HEK293T (cell line): ENCODE measurements around the gene SLC35F6.

Experiments used
- CTCF ChIA-PET: fragments of 350-600 bp; formaldehyde crosslinking; extraction: SDS; loops from one replicate; lab custom pipeline; 2021; ENCODE audit warnings: antibody characterized with exemption, inconsistent platforms; lab: Yijun Ruan, JAX
- POLR2A ChIA-PET: fragments of 350-600 bp; formaldehyde crosslinking; extraction: SDS; loops from one replicate; lab custom pipeline; 2020; ENCODE audit warnings: antibody characterized with exemption, inconsistent platforms; lab: Yijun Ruan, JAX
- DNase-seq: peaks from one replicate; pipeline ENCODE4 v3.0.0; 2012; ENCODE audit warnings: mixed read lengths; ENCODE audit errors: extremely low spot score
- ARNT ChIP-seq: fragments of 450-650 bp; IDR thresholded peaks from 2 replicates; pipeline ENCODE4 v1.6.1; 2017; ENCODE audit warnings: mild to moderate bottlenecking
- BHLHE40 ChIP-seq: fragments of 450-650 bp; IDR thresholded peaks from 2 replicates; pipeline ENCODE4 v1.6.1; 2016; ENCODE audit warnings: mild to moderate bottlenecking, moderate library complexity, borderline replicate concordance
- CTBP1 ChIP-seq: fragments of 450-650 bp; IDR thresholded peaks from 2 replicates; pipeline ENCODE4 v1.6.1; 2016; ENCODE audit warnings: borderline replicate concordance
- ELF4 ChIP-seq: fragments of 450-650 bp; IDR thresholded peaks from 2 replicates; pipeline ENCODE4 v1.6.1; 2017; ENCODE audit warnings: antibody characterized with exemption
- FOXA1 ChIP-seq: fragments of 450-650 bp; IDR thresholded peaks from 2 replicates; pipeline ENCODE4 v1.6.1; 2016; ENCODE audit warnings: mild to moderate bottlenecking
- FOXK2 ChIP-seq: fragments of 450-650 bp; IDR thresholded peaks from 2 replicates; pipeline ENCODE4 v1.6.1; 2016; ENCODE audit warnings: mild to moderate bottlenecking
- FOXM1 ChIP-seq: fragments of 450-650 bp; IDR thresholded peaks from 2 replicates; pipeline ENCODE4 v1.6.1; 2017; ENCODE audit warnings: mild to moderate bottlenecking, borderline replicate concordance
- HDGF ChIP-seq: fragments of 450-650 bp; IDR thresholded peaks from 2 replicates; pipeline ENCODE4 v1.6.1; 2017; ENCODE audit warnings: antibody characterized with exemption, borderline replicate concordance
- L3MBTL2 ChIP-seq: fragments of 450-650 bp; conservative IDR thresholded peaks from 2 replicates; pipeline ENCODE4 v1.6.1; 2016; ENCODE audit warnings: mild to moderate bottlenecking
- LEF1 ChIP-seq: fragments of 450-650 bp; IDR thresholded peaks from 2 replicates; pipeline ENCODE4 v1.6.1; 2017; ENCODE audit warnings: mild to moderate bottlenecking, borderline replicate concordance
- NFRKB ChIP-seq: fragments of 450-650 bp; IDR thresholded peaks from 2 replicates; pipeline ENCODE4 v1.6.1; 2016; ENCODE audit warnings: mild to moderate bottlenecking, moderate library complexity
- SP1 ChIP-seq: fragments of 450-650 bp; IDR thresholded peaks from 2 replicates; pipeline ENCODE4 v1.6.1; 2017
- SUZ12 ChIP-seq: fragments of 450-650 bp; IDR thresholded peaks from 2 replicates; pipeline ENCODE4 v1.6.1; 2016; ENCODE audit warnings: mild to moderate bottlenecking
- TARDBP ChIP-seq: fragments of 450-650 bp; IDR thresholded peaks from 2 replicates; pipeline ENCODE4 v1.6.1; 2016
- ZNF384 ChIP-seq: fragments of 450-650 bp; IDR thresholded peaks from 2 replicates; pipeline ENCODE4 v1.6.1; 2016
- TF ChIP-seq, protein P1 (sequence below): fragments of 450-650 bp; IDR thresholded peaks from 2 replicates; pipeline ENCODE4 v1.6.1; 2016

Gene SLC35F6

DNA sequence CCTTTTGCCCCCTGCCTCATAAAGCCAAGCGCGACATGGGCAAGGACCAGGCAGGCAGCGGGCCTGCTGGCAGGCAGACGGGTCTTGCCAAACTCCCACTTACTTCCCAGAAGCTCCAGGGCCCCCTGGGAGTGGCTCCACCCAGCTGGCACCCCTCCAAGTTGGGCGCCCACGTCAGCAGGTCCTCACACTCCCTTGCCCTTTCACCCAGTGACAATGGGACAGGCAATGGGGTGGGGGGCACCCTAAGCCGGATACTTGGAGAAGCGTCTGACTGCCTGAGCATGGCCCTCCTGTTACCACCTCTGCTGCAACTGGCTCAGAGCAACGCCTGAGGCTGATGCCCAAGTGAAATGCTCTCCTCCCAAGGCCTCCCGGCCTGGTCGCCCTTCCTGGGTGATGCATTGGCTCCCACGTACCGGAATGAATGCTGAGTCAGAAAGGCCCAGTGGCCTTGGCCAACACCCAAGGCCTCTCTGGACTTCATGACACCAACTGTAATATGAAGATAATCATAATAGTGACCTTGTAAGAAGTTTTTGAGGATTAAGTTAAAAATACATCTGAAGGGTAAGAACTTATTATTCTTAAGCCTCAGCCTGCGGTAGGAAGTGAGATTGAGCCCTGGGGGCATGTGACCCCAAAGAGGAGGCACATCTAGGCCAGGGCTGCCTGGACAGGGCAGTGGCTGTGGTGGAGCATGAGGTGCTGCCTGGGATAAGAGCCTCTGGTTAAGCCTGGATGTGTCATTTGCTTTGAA, 39.9 kb upstream of the SLC35F6 start:
- POLR2A ChIA-PET: no interaction called here
- DNase-seq: no peak
- TF ChIP-seq SUZ12 (no peak), BHLHE40 (no peak), FOXK2 (no peak), L3MBTL2 (no peak), ELF4 (no peak), LEF1 (no peak), ZNF384 (no peak), TARDBP (no peak), FOXM1 (no peak), SP1 (no peak), HDGF (no peak), FOXA1 (no peak), NFRKB (no peak), CTBP1 (no peak), ARNT (no peak)
- TF ChIP-seq, protein P1, sequence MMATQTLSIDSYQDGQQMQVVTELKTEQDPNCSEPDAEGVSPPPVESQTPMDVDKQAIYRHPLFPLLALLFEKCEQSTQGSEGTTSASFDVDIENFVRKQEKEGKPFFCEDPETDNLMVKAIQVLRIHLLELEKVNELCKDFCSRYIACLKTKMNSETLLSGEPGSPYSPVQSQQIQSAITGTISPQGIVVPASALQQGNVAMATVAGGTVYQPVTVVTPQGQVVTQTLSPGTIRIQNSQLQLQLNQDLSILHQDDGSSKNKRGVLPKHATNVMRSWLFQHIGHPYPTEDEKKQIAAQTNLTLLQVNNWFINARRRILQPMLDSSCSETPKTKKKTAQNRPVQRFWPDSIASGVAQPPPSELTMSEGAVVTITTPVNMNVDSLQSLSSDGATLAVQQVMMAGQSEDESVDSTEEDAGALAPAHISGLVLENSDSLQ: no peak
- CTCF ChIA-PET: no interaction called here

DNA sequence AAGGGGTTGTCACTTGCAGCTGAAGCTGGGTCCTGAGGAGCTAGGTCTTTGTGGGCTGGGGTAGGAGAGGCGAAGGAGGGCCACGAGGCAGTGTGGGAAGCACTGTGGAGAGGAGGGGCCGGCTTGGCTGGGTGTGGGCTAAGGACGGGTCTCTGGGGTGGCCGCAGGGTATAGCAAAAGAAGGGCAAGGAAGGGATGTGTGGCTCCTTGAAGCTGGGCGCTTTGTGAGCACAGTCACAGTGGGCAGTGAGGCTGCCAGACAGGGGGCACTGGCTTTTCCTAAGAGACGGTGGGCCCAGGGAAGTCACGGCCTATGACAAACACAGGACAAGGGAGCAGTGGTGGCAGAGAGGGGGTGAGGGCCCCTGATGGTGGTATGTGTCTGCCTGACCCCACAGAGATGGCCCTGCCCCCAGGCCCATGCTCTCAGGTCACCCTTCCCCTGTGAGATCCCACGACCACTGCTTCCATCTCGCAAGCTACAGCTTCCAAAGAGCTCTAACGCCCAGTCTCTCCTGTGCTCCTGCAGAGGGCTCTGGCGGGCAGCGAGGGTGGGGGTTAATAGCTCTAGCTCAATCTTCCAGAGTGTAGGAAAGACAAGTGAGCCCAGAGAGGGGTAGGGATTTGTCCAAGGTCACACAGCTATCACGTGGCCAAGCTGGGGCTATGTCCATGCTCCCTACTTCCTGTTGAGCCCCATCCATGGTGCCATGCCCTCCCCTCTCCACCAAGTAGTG, 39.1 kb upstream of the SLC35F6 start:
- ChIA-PET CTCF (no interaction called here), POLR2A (no interaction called here)
- no peak for DNase-seq
- TF ChIP-seq LEF1 (no peak), FOXM1 (no peak), HDGF (no peak), TARDBP (no peak), FOXK2 (no peak), ELF4 (no peak), NFRKB (no peak), ZNF384 (no peak), SP1 (no peak), SUZ12 (no peak)
- TF ChIP-seq, protein P1: no peak

GRCh38 chr2:26725521-26725820, 38.6 kb upstream of the SLC35F6 start:
- ChIA-PET POLR2A (no interaction called here), CTCF (no interaction called here)
- TF ChIP-seq FOXK2 (no peak), L3MBTL2 (no peak), ELF4 (no peak), FOXM1 (no peak), LEF1 (no peak), ZNF384 (no peak), CTBP1 (no peak), NFRKB (no peak), BHLHE40 (no peak), TARDBP (no peak), ARNT (no peak), HDGF (no peak), FOXA1 (no peak), SP1 (no peak), SUZ12 (no peak)
- TF ChIP-seq, protein P1: no peak
- no peak for DNase-seq

GRCh38 chr2:26726228-26726627, 37.9 kb upstream of the SLC35F6 start:
- ChIA-PET CTCF (no interaction called here), POLR2A (no interaction called here)
- TF ChIP-seq ARNT (no peak), HDGF (no peak), ZNF384 (no peak), FOXK2 (no peak)
- TF ChIP-seq, protein P1: no peak
- DNase-seq: no peak

DNA sequence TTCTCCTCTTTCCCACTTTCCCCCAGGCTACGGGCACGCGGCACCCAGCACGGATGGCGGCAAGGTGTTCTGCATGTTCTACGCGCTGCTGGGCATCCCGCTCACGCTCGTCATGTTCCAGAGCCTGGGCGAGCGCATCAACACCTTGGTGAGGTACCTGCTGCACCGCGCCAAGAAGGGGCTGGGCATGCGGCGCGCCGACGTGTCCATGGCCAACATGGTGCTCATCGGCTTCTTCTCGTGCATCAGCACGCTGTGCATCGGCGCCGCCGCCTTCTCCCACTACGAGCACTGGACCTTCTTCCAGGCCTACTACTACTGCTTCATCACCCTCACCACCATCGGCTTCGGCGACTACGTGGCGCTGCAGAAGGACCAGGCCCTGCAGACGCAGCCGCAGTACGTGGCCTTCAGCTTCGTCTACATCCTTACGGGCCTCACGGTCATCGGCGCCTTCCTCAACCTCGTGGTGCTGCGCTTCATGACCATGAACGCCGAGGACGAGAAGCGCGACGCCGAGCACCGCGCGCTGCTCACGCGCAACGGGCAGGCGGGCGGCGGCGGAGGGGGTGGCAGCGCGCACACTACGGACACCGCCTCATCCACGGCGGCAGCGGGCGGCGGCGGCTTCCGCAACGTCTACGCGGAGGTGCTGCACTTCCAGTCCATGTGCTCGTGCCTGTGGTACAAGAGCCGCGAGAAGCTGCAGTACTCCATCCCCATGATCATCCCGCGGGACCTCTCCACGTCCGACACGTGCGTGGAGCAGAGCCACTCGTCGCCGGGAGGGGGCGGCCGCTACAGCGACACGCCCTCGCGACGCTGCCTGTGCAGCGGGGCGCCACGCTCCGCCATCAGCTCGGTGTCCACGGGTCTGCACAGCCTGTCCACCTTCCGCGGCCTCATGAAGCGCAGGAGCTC, 36.2 kb upstream of the SLC35F6 start:
- DNase-seq: no peak
- ChIA-PET POLR2A (no interaction called here), CTCF (no interaction called here)
- TF ChIP-seq ZNF384 (no peak), LEF1 (no peak), HDGF (no peak), ELF4 (no peak), SUZ12 (no peak), CTBP1 (no peak), FOXM1 (no peak), FOXA1 (no peak), NFRKB (no peak), FOXK2 (no peak), L3MBTL2 (no peak), TARDBP (no peak), SP1 (no peak), BHLHE40 (no peak), ARNT (no peak)
- TF ChIP-seq, protein P1: no peak
